WTC11 (cell line): ENCODE results near the gene EPB41.
"Not testable (repeated sequence)": the region's sequence is repeated elsewhere in the genome, so short reads cannot be mapped to it uniquely, and the experiment has no call there.

Experiments used
- NR3C1 ChIP-seq: sonication (generic); formaldehyde crosslinking; conservative IDR thresholded peaks from 2 replicates; pipeline ENCODE4 v1.8.1; 2023; ENCODE audit warnings: low read depth, mild to moderate bottlenecking, missing genetic modification reagents
- SP1 ChIP-seq: sonication (generic); formaldehyde crosslinking; conservative IDR thresholded peaks from 2 replicates; pipeline ENCODE4 v1.8.1; 2022; ENCODE audit warnings: missing genetic modification reagents
- TF ChIP-seq, protein P1 (sequence below): fragments of 200-600 bp; IDR thresholded peaks from 2 replicates; pipeline ENCODE4 v1.8.0; 2022; ENCODE audit warnings: antibody characterized with exemption
- TF ChIP-seq, protein P2 (sequence below): fragments of 250-450 bp; sonication (Bioruptor Pico); IDR thresholded peaks from 2 replicates; pipeline ENCODE4 v1.9.0; 2021; ENCODE audit warnings: moderate library complexity, mild to moderate bottlenecking, inconsistent platforms, borderline replicate concordance
- TF ChIP-seq, protein P3 (sequence below): sonication (generic); formaldehyde crosslinking; IDR thresholded peaks from 2 replicates; pipeline ENCODE4 v1.8.1; 2022; ENCODE audit warnings: low read depth, missing genetic modification reagents, borderline replicate concordance

DNA sequence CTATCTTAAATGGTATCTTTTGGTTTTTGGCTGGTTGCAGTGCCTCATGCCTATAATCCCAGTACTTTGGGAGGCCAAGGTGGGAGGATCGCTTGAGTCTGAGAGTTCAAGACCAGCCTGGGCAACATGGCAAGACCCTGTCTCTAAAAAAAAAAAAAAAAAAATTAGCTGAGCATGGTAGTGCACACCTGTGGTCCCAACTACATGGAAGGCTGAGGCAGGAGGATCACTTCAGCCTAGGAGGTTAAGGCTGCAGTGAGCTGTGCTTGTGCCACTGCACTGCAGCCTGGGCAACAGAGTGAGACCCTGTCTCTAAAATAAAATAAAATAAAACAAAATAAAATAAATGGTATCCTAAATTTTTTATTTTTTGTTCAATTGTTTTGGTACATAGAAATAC is 131.3 kb downstream of the EPB41 start:
- not testable (repeated sequence) for TF ChIP-seq SP1, NR3C1 (CRISPR knock-in tag)
- TF ChIP-seq, protein P1, sequence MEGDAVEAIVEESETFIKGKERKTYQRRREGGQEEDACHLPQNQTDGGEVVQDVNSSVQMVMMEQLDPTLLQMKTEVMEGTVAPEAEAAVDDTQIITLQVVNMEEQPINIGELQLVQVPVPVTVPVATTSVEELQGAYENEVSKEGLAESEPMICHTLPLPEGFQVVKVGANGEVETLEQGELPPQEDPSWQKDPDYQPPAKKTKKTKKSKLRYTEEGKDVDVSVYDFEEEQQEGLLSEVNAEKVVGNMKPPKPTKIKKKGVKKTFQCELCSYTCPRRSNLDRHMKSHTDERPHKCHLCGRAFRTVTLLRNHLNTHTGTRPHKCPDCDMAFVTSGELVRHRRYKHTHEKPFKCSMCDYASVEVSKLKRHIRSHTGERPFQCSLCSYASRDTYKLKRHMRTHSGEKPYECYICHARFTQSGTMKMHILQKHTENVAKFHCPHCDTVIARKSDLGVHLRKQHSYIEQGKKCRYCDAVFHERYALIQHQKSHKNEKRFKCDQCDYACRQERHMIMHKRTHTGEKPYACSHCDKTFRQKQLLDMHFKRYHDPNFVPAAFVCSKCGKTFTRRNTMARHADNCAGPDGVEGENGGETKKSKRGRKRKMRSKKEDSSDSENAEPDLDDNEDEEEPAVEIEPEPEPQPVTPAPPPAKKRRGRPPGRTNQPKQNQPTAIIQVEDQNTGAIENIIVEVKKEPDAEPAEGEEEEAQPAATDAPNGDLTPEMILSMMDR: not testable (repeated sequence)
- TF ChIP-seq, protein P2, sequence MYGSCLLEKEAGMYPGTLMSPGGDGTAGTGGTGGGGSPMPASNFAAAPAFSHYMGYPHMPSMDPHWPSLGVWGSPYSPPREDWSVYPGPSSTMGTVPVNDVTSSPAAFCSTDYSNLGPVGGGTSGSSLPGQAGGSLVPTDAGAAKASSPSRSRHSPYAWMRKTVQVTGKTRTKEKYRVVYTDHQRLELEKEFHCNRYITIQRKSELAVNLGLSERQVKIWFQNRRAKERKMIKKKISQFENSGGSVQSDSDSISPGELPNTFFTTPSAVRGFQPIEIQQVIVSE (CRISPR knock-in tag): not testable (repeated sequence)
- TF ChIP-seq, protein P3, sequence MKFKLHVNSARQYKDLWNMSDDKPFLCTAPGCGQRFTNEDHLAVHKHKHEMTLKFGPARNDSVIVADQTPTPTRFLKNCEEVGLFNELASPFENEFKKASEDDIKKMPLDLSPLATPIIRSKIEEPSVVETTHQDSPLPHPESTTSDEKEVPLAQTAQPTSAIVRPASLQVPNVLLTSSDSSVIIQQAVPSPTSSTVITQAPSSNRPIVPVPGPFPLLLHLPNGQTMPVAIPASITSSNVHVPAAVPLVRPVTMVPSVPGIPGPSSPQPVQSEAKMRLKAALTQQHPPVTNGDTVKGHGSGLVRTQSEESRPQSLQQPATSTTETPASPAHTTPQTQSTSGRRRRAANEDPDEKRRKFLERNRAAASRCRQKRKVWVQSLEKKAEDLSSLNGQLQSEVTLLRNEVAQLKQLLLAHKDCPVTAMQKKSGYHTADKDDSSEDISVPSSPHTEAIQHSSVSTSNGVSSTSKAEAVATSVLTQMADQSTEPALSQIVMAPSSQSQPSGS (CRISPR knock-in tag): not testable (repeated sequence)
